ENCODE results near the gene CSPG4.
A peak's percentile ranks its signal among the peaks of the same experiment; 100 is the strongest.

The CSPG4 gene

DNA sequence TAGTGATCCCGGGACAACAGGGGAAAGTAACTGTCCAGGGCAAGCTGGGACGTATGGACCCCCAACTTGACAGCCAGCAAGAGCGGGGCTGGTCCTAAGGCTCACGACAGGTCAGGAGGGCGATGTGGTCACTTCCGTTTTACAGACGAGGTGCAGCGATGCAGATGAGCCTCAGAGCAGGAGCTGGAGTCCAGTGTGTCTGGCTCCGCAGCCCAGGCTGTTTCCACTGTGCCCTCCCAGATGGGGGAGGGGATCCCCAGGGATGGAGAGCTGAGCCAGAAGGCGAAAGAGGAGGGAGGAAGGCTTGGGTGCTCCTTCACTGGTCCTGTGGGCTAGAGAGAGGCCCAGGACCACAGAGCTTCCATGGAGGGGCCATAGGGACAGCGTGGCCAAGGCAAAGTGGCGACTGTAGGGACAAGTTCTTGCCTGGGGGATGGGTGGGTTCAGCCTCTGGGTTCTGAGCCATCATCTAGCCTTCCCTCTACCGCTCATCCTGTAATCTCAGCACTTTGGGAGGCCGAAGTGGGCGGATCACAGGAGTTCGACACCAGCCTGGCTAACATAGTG, 59.2 kb downstream of the CSPG4 start:
- DNase-seq (ENCODE audit: low read depth, low spot score): no peak
- no peak overlapping the region for H3K27ac ChIP-seq

DNA sequence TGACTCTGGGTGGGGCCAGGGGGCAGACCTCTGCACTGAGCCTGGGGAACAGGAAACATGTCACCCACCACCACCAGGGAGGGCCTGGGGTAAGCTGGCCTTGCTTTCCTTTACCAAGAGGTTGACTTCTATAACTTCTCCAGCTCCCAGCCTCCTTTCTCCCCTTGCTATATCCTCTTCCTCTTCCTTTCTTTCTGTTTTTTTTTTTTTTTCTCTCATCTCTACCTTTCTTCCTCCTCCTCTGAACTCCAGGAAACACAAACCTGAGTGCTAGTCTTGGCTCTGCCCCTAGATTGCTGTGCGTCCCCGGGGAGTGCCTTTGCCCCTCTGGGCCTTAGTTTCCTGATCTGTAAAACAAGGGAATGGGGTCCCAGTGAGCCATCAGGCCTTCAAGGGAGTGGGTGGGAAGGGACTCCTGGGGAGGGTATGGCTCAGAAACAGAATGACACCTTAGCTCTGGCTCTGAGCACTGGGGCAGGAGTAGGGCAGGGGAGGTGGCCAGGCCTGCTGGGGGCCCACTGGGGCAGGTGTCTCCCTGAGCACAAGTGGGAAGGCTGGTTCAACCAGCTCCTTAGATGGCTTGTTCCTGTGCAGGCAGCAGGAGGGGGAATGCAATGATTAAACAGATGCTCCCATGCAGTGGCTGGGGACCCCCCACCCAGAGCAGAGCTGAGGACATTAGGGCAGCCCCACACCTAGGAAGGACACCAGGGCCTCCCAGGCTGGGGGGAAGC, 60.7 kb downstream of the CSPG4 start:
- DNase-seq (ENCODE audit: low read depth, low spot score): no peak
- H3K27ac ChIP-seq: peak overlapping the region; percentile 31

GRCh38 chr15:75650908-75651809, 61.5 kb downstream of the CSPG4 start:
- DNase-seq (ENCODE audit: low read depth, low spot score): no peak
- peak overlapping the region; percentile 31 for H3K27ac ChIP-seq

GRCh38 chr15:75649848-75650247, 62.8 kb downstream of the CSPG4 start:
- DNase-seq (ENCODE audit: low read depth, low spot score): no peak
- H3K27ac ChIP-seq: no peak overlapping the region

GRCh38 chr15:75649045-75649761, 63.4 kb downstream of the CSPG4 start:
- no peak for DNase-seq (ENCODE audit: low read depth, low spot score)
- peak overlapping the region; percentile 85 for H3K27ac ChIP-seq

DNA sequence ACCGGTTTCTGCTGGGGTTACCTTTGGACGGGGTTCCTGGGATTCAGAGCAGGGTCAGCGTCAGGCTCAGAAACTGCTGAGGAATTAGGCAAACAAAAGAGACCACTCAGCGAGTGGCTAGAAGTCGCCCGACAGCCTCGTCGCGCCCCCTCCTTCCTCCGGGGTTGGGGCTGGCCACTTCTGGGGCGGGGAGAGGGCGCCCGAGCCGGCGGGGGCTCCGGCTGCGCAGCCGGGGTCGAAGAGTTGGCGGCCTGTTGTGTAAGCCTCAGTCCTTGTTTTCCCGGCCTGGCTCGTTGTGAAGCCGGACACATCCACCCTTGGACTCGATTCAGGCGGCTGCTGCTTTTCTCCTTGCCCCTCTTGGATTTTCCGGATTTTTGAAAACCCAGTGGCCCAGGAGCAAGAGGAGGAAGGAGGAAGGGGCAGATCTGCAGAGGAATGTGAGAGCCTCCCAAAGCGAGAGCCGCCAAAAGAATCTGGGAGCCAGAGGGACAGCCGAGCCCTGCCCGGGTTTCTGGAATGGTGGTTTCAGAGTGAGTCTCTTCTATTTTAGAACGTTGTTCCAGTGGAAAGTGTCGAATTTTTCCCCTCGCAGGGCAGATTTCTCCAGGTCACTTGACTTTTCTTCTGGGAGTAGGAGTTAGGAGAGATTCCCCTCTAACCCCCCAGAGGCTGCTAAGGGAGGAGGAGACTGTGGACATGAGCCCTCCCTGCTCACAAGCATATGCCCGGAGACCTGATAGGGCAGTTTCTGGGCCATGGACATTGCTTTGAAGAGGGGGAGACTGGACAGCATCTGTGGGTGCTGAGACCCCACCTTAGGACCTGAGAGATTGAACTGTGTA, 64.3 kb downstream of the CSPG4 start:
- DNase-seq (ENCODE audit: low read depth, low spot score): no peak
- H3K27ac ChIP-seq: peak overlapping the region; percentile 85

- peak within 1 kb of the TSS; percentile 85 for H3K27ac ChIP-seq
- no peak for DNase-seq (ENCODE audit: low read depth, low spot score)
These were observed 65.1 kb downstream of the CSPG4 start, which contains the start of gene SNX33 for GRCh38 chr15:75647370-75648155. TSS of gene SNX33 (plus strand) at chr15:75647912. CDS start at chr15:75649103, 1,191 bp downstream.

GRCh38 chr15:75646944-75647364, 65.7 kb downstream of the CSPG4 start:
- H3K27ac ChIP-seq: peak overlapping the region; percentile 85

GRCh38 chr15:75646112-75646943, 66.3 kb downstream of the CSPG4 start:
- DNase-seq (ENCODE audit: low read depth, low spot score): no peak
- peak overlapping the region; percentile 85 for H3K27ac ChIP-seq

More at GRCh38 chr15:75646944-75647364, 65.7 kb downstream of the CSPG4 start:
- no peak for DNase-seq (ENCODE audit: low read depth, low spot score)

DNA sequence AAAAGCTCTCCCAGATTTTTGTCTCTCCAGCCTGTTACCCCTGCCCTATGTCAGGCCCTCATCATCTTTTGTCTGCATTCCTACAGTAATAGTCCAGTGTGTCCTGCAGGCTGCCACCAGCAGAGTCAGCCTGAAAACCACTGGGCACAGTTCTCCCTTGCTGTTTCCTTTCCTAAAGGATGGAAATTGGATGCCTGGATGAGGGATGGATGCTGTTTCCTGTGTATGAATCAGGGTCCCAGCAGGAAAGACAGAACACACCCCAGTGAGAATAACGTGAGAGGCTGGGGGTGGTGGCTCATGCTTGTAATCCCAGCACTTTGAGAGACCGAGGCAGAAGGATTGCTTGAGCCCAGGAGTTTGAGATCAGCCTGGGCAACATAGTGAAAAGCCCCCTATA, 68.3 kb downstream of the CSPG4 start:
- DNase-seq (ENCODE audit: low read depth, low spot score): no peak
- no peak overlapping the region for H3K27ac ChIP-seq

DNA sequence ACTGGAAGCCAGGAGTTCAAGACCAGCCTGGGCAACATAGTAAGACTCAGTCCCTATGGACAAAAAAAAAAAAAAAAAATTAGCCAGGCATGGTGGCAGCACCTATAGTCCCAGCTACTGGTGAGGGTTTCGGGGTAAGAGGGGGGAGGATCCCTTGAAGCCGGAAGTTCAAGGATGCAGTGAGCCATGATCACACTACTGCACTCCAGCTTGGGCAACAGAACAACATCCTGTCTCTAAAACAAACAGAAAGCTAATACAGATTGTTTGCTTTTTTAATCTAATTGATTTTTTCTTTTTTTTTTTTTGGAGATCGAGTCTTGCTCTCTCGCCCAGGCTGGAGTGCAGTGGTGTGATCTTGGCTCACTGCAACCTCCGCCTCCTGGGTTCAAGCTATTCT, 71.0 kb downstream of the CSPG4 start:
- no peak overlapping the region for H3K27ac ChIP-seq
- DNase-seq (ENCODE audit: low read depth, low spot score): no peak

DNA sequence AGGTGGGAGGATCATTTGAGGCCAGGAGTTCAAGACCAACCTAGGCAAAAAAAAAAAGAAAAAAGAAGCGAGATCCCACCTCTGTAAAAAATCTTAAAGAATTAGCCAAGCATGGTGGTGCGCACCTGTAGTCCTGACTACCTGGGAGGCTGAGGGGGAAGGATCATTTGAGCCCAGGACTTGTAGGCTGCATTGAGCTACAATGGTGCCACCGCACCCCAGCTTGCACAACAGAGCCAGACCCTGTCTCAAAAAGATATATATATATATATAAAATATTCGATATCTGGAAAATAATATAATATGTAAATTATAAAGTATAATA, 71.5 kb downstream of the CSPG4 start:
- DNase-seq (ENCODE audit: low read depth, low spot score): no peak
- H3K27ac ChIP-seq: peak overlapping the region; percentile 84

DNA sequence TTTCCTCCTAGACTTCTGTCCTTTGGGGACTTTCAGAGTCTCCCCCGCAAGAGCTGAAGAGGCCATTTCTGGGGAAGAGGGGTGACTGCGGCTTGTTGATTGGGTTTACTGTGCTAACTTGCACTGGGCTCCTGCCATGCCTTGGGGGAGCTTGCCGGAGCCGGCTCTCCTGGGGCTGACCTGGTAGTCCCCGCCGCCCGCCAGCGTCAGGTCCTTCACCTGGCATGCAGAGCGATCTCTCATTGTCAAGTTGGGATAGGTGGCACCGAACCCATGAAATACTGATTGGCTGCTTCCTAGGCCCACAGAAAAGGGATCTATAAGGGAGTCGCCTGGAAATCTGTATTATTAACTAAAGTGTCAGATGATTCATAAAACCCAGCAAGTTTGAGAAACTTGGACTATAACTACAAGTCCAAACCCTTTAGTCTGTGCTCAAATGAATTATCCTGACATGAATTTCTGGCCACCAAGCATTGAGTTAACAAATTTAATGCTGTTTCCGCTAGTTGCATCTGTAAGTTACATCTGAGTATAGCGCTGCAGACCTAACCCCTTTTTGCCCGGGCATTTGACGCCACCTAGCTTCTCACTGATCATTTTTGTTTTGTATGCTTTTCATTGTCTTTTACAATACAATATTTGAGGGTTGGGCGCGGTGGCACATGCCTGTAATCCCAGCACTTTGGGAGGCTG, 72.0 kb downstream of the CSPG4 start:
- DNase-seq (ENCODE audit: low read depth, low spot score): no peak
- H3K27ac ChIP-seq: peak overlapping the region; percentile 84

DNA sequence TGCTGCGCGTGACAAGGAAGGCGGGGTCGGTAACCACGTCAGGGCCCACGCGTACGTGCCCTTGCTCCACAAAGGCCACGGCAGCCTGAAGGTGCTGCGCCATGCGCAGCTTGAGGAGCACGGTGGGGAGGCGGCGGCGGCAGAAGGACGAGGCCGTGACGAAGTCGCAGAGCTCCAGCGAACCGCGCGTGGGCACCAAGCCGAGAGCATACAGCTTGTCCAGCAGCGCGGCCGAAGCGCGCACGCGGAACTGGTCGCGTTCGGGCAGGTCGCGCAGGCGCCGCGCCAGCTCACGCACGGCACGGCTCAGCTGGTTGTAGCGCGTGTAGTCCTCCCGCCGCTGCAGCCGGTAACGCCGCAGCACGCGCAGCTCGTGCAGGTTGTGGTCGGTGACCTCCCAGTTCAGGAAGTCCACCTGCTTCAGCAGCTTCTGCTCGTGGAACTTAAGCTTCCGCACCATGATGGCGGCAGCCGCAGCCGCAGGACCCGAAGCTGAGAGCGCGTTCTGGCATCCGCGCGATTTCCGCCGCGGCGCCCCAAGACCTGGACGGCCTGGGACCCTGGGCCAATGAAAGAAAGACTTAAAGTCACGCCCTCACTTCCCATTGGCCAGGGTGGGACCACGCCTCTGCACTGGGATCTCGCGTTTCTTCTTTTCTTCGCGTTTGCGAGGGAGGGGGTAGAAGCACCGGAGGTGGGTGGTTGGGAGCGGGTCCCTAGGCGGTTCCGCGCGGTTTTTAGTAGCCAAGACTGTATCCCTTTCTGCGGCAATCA, 72.8 kb downstream of the CSPG4 start, which contains the start of gene IMP3:
TSS of gene IMP3 (minus strand) at position 516 of the 774 bp plus-strand sequence. CDS start at position 460, 56 bp downstream.
- H3K27ac ChIP-seq: peak within 1 kb of the TSS; percentile 84
- DNase-seq (ENCODE audit: low read depth, low spot score): peak; percentile 83

DNA sequence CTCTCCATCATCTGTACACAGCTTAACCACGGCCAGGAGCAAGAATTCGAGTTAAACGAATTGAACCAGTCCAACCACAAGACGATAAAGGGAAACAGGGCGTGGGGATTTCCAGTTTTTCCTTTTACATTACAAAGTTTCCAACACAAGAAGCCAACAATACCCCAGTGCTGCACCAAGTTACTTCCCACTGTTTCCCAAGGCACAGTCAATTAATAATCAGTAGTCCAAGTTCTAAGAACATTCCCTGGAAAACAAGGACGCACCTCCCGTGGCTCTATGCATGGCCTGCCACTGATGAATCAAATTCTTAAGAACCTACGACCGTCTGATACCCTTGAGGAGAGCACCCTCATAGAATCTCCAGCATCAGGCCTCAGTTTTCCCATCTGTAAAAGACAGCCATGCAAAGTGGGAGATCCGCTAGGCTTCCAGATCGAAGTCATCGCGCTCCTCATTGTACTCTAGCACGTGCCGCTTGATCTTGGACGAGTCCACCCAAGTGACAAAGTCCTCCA, 73.4 kb downstream of the CSPG4 start:
- DNase-seq (ENCODE audit: low read depth, low spot score): no peak
- H3K27ac ChIP-seq: peak overlapping the region; percentile 84

All from epithelial cell of prostate (primary cell).